IMR-90 (cell line): ENCODE measurements around the gene RASL11A. TPM values are rescaled to one million over a fixed set of nuclear protein-coding genes. Genes with fewer than 3 reads are reported as not detected.

ENCODE experiments used
- ATAC-seq: fragments of 200-7000 bp; cut with Tn5 transposase; 2 replicates; pipeline ENCODE4 v1.9.1; 2020; ENCODE audit warnings: low read depth, mild to moderate bottlenecking, moderate library complexity
- BruUV-seq: library from RNA; stranded (reverse); fragments of 400-500 nt; replicated peaks from 2 replicates; lab custom pipeline; 2021; lab: Mats Ljungman, UMichigan
- CTCF ChIA-PET: fragments of 300-600 bp; formaldehyde crosslinking; extraction: SDS; loops from one replicate; lab custom pipeline; 2021; ENCODE audit warnings: antibody characterized with exemption; lab: Yijun Ruan, JAX
- POLR2A ChIA-PET: fragments of 300-600 bp; sonication (Branson Sonifier 250); formaldehyde crosslinking; loops from one replicate; lab custom pipeline; 2022; ENCODE audit warnings: antibody characterized with exemption; ENCODE audit not compliant: unreplicated experiment; lab: Charles Lee
- DNase-seq: peaks from one replicate; pipeline ENCODE4 v3.0.0; 2013
- H2AFZ ChIP-seq: replicated peaks from 2 replicates; pipeline ENCODE3; 2013; ENCODE audit warnings: low read length, mild to moderate bottlenecking; ENCODE audit not compliant: poor library complexity
- H2AK5ac ChIP-seq: 2 replicates; pipeline ENCODE4 v1.6.1; 2013; ENCODE audit warnings: low read depth, low read length, inconsistent platforms
- H2AK9ac ChIP-seq: replicated peaks from 2 replicates; pipeline ENCODE3; 2013; ENCODE audit warnings: mild to moderate bottlenecking, low read depth, low read length, moderate library complexity; ENCODE audit not compliant: poor library complexity
- H2BK120ac ChIP-seq: 2 replicates; pipeline ENCODE4 v1.6.1; 2013; ENCODE audit warnings: low read depth, low read length, inconsistent platforms
- H2BK15ac ChIP-seq: 3 replicates; pipeline ENCODE4 v1.6.1; 2013; ENCODE audit warnings: low read depth, low read length, inconsistent platforms
- H2BK20ac ChIP-seq: 2 replicates; pipeline ENCODE4 v1.6.1; 2013; ENCODE audit warnings: low read depth, mild to moderate bottlenecking, inconsistent platforms, low read length, moderate library complexity
- H2BK5ac ChIP-seq: 2 replicates; pipeline ENCODE4 v1.6.1; 2013; ENCODE audit warnings: mild to moderate bottlenecking, low read depth, low read length, inconsistent platforms; ENCODE audit not compliant: poor library complexity, severe bottlenecking
- H3K14ac ChIP-seq: replicated peaks from 2 replicates; pipeline ENCODE4 v1.6.1; 2013; ENCODE audit warnings: low read depth, low read length, inconsistent platforms
- H3K18ac ChIP-seq: 2 replicates; pipeline ENCODE4 v1.6.1; 2013; ENCODE audit warnings: low read depth, low read length, control low read depth
- H3K23ac ChIP-seq: 2 replicates; pipeline ENCODE4 v1.6.1; 2013; ENCODE audit warnings: low read depth, low read length, inconsistent platforms
- H3K27ac ChIP-seq: 2 replicates; pipeline ENCODE4 v1.5.1; 2013; ENCODE audit warnings: mild to moderate bottlenecking, control low read depth, low read length; ENCODE audit not compliant: insufficient read depth
- H3K27me3 ChIP-seq: 2 replicates; pipeline ENCODE4 v1.6.1; 2013; ENCODE audit warnings: low read length; ENCODE audit not compliant: control insufficient read depth, insufficient read depth
- H3K36me3 ChIP-seq: 2 replicates; pipeline ENCODE4 v1.6.1; 2013; ENCODE audit warnings: low read length, mixed read lengths; ENCODE audit not compliant: control insufficient read depth, insufficient read depth
- H3K4ac ChIP-seq: 2 replicates; pipeline ENCODE4 v1.6.1; 2013; ENCODE audit warnings: low read depth, low read length, inconsistent platforms
- H3K4me1 ChIP-seq: 2 replicates; pipeline ENCODE4 v1.6.1; 2013; ENCODE audit warnings: low read length, mixed read lengths; ENCODE audit not compliant: control insufficient read depth, insufficient read depth
- H3K4me2 ChIP-seq: 2 replicates; pipeline ENCODE4 v1.6.1; 2013; ENCODE audit warnings: low read depth, mild to moderate bottlenecking, control low read depth, low read length, moderate library complexity
- H3K4me3 ChIP-seq: 2 replicates; pipeline ENCODE4 v1.5.1; 2013; ENCODE audit warnings: low read depth, mild to moderate bottlenecking, control low read depth, low read length, moderate library complexity; ENCODE audit not compliant: insufficient read depth
- H3K56ac ChIP-seq: 2 replicates; pipeline ENCODE4 v1.6.1; 2013; ENCODE audit warnings: low read length, inconsistent platforms; ENCODE audit not compliant: insufficient read depth; ENCODE audit errors: extremely low read depth
- H3K79me1 ChIP-seq, 2 experiments: 2 replicates each; pipeline ENCODE4 v1.6.1; 2013; ENCODE audit warnings: low read length in 2 of 2, inconsistent platforms in 1 of 2, low read depth in 1 of 2
- H3K9ac ChIP-seq: 2 replicates; pipeline ENCODE4 v1.6.1; 2013; ENCODE audit warnings: low read depth, low read length, control low read depth
- H3K9me1 ChIP-seq: 2 replicates; pipeline ENCODE4 v1.6.1; 2013; ENCODE audit warnings: low read length, inconsistent platforms; ENCODE audit not compliant: insufficient read depth
- H3K9me3 ChIP-seq: 2 replicates; pipeline ENCODE4 v1.6.1; 2013; ENCODE audit warnings: low read length; ENCODE audit not compliant: control insufficient read depth, insufficient read depth
- H4K20me1 ChIP-seq: 2 replicates; pipeline ENCODE4 v1.6.1; 2013; ENCODE audit warnings: low read length, inconsistent platforms; ENCODE audit not compliant: insufficient read depth
- H4K5ac ChIP-seq: 2 replicates; pipeline ENCODE4 v1.6.1; 2013; ENCODE audit warnings: mild to moderate bottlenecking, low read depth, low read length, control low read depth
- H4K8ac ChIP-seq, 2 experiments: 2 replicates each; pipeline ENCODE4 v1.6.1; 2013; ENCODE audit warnings: low read depth in 2 of 2, low read length in 2 of 2, control low read depth in 1 of 2, inconsistent platforms in 1 of 2
- H4K91ac ChIP-seq: 2 replicates; pipeline ENCODE4 v1.6.1; 2013; ENCODE audit warnings: low read depth, low read length, inconsistent platforms; ENCODE audit not compliant: insufficient read depth
- BHLHE40 ChIP-seq: fragments of 150-350 bp; IDR thresholded peaks from 2 replicates; pipeline ENCODE4 v1.6.1; 2016; ENCODE audit warnings: mild to moderate bottlenecking, low read depth, low read length
- CEBPB ChIP-seq: IDR thresholded peaks from 2 replicates; pipeline ENCODE4 v1.6.1; 2012; ENCODE audit warnings: low read depth, low read length, improper control_type of control experiment
- CTCF ChIP-seq: conservative IDR thresholded peaks from 2 replicates; pipeline ENCODE4 v1.5.1; 2012; ENCODE audit warnings: mild to moderate bottlenecking, low read depth, low read length, improper control_type of control experiment
- ELK1 ChIP-seq: fragments of 150-350 bp; IDR thresholded peaks from 2 replicates; pipeline ENCODE4 v1.6.1; 2016; ENCODE audit warnings: low read depth, mild to moderate bottlenecking, low read length, moderate library complexity, borderline replicate concordance
- FOS ChIP-seq: fragments of 150-350 bp; IDR thresholded peaks from 2 replicates; pipeline ENCODE4 v1.6.1; 2016; ENCODE audit warnings: low read depth, low read length
- MAFK ChIP-seq: IDR thresholded peaks from 2 replicates; pipeline ENCODE4 v1.6.1; 2012; ENCODE audit warnings: low read depth, low read length, improper control_type of control experiment
- MAZ ChIP-seq: IDR thresholded peaks from 2 replicates; pipeline ENCODE4 v1.6.1; 2012; ENCODE audit warnings: low read depth, mild to moderate bottlenecking, low read length, improper control_type of control experiment, moderate library complexity, borderline replicate concordance
- MXI1 ChIP-seq: IDR thresholded peaks from 2 replicates; pipeline ENCODE4 v1.6.1; 2012; ENCODE audit warnings: low read depth, mild to moderate bottlenecking, low read length, moderate library complexity, borderline replicate concordance
- NFE2L2 ChIP-seq: fragments of 150-350 bp; IDR thresholded peaks from 2 replicates; pipeline ENCODE4 v1.6.1; 2016; ENCODE audit warnings: low read depth, mild to moderate bottlenecking, low read length
- POLR2A ChIP-seq: IDR thresholded peaks from 2 replicates; pipeline ENCODE4 v1.6.1; 2012; ENCODE audit warnings: mild to moderate bottlenecking, low read depth, low read length
- RAD21 ChIP-seq: IDR thresholded peaks from 2 replicates; pipeline ENCODE4 v1.6.1; 2012; ENCODE audit warnings: low read length, improper control_type of control experiment
- RCOR1 ChIP-seq: IDR thresholded peaks from 2 replicates; pipeline ENCODE4 v1.6.1; 2012; ENCODE audit warnings: mild to moderate bottlenecking, low read length, improper control_type of control experiment; ENCODE audit not compliant: insufficient replicate concordance
- SMC3 ChIP-seq: fragments of 150-350 bp; IDR thresholded peaks from 2 replicates; pipeline ENCODE4 v1.6.1; 2016; ENCODE audit warnings: low read depth, mild to moderate bottlenecking, antibody characterized with exemption, low read length, moderate library complexity
- WGBS, 2 experiments: methylation state at CpG; one replicate each; pipeline versions ENCODE4 v1.1.5 to v1.1.7; 2013; ENCODE audit warnings: missing lambda C conversion rate in 2 of 2; ENCODE audit not compliant: insufficient read length in 1 of 2; ENCODE audit errors: extremely low coverage in 2 of 2; 5-methylcytosine and 5-hydroxymethylcytosine counted together
- dilution Hi-C: fragments of 300-500 bp; cut with HindIII; formaldehyde crosslinking; loops from one replicate; pipeline ENCODE4 v1.14.3; 2018; ENCODE audit warnings: low sequenced_read_pairs; ENCODE audit not compliant: unreplicated experiment
- in situ Hi-C: fragments of 300-500 bp; cut with MboI; formaldehyde crosslinking; loops from 3 replicates; pipeline ENCODE4 v1.14.3; 2019; ENCODE audit warnings: low sequenced_read_pairs, inconsistent platforms, mixed read lengths
- intact Hi-C: fragments of 100-400 bp; cut with micrococcal nuclease; formaldehyde crosslinking; loops from 2 replicates; pipeline ENCODE4 v1.10.0; 2022
- polyA plus RNA-seq, 3 experiments: library from polyadenylated mRNA; depleted of rRNA; stranded (reverse); fragments of >200 nt; gene quantifications; 2 replicates each; pipeline ENCODE4 v1.2.3, GENCODE V29; 2012; ENCODE audit warnings: low replicate concordance in 1 of 3
- total RNA-seq: library from RNA; depleted of rRNA; stranded (reverse); fragments of >200 nt; gene quantifications from 2 replicates; pipeline ENCODE4 v1.2.3, GENCODE V29; 2012

RASL11A gene
- total and polyA plus RNA-seq, 2 of the 4 experiments (the other 2 are of a cell fraction), result 10.4 to 18.5 TPM

GRCh38 chr13:27280009-27280656 is 9.5 kb downstream of the RASL11A start:
- no peak overlapping the region for H3K14ac ChIP-seq
- H3K18ac ChIP-seq, result no peak overlapping the region; the same call in 1 of the 2 replicates
- in situ Hi-C loops (no loop called here), intact Hi-C loops (no loop called here), dilution Hi-C loops (no loop called here)
- H4K20me1 ChIP-seq, result no peaks in the 10 kb centered on the region
- H3K4me1 ChIP-seq, result peaks cover 5% of the 10 kb centered on the region; the same call in 1 of the 2 replicates
- no peak overlapping the region for H3K4ac ChIP-seq
- BruUV-seq, result no TSS peak
- H2AK5ac ChIP-seq, result no peak overlapping the region
- no peaks in the 10 kb centered on the region for H3K79me1 ChIP-seq
- DNase-seq, result no peak
- H2AFZ ChIP-seq, result no peak overlapping the region
- no peak overlapping the region; the same call in 1 of the 2 replicates for H2BK20ac ChIP-seq
- CTCF ChIA-PET, result interaction anchor here (1.4 kb wide), 1 partner anchor 10 kb away, joined by 4 read pairs; no protein-coding TSS in a partner anchor
- H4K8ac ChIP-seq, result no peak overlapping the region
- H3K27me3 ChIP-seq, result peaks cover 6% of the 10 kb centered on the region
- H3K9me1 ChIP-seq, result no peaks in the 10 kb centered on the region; the same call in 1 of the 2 replicates
- no peak for ATAC-seq
- no peak overlapping the region for H2BK15ac ChIP-seq
- no peak overlapping the region for H3K4me3 ChIP-seq
- H3K56ac ChIP-seq, result no peak overlapping the region; the same call in 1 of the 2 replicates
- H3K4me2 ChIP-seq, result no peak overlapping the region
- 57% methylated on average over 1 of the region's 5 CpGs; no CpG with 5 or more reads in 1 of the 2 experiments for WGBS, 2 experiments
- no peak overlapping the region for H4K5ac ChIP-seq
- POLR2A ChIA-PET, result no interaction called here
- no peak overlapping the region for H2BK120ac ChIP-seq
- H2AK9ac ChIP-seq, result no peak overlapping the region
- H3K23ac ChIP-seq, result 0 out of 2 replicates have a peak overlapping the region, but pooled peaks have one; percentile 33
- H4K91ac ChIP-seq, result no peak overlapping the region
- peaks cover 2% of the 10 kb centered on the region for H3K9me3 ChIP-seq
- H3K9ac ChIP-seq, result no peak overlapping the region
- no peak overlapping the region for H3K27ac ChIP-seq
- no peaks in the 10 kb centered on the region for H3K36me3 ChIP-seq
- no peak overlapping the region for H2BK5ac ChIP-seq
- TF ChIP-seq POLR2A (no peak), RAD21 (no peak), ELK1 (no peak), NFE2L2 (no peak), MXI1 (no peak), MAFK (no peak), MAZ (no peak), BHLHE40 (no peak), RCOR1 (no peak), FOS (no peak), CTCF (no peak), SMC3 (no peak), CEBPB (no peak)
